Choroid plexus epithelial cell (primary cell): ENCODE results near the gene GPR137B.

Experiments
- DNase-seq: peaks from one replicate; pipeline ENCODE4 v3.0.0-alpha.2; 2010; ENCODE audit warnings: low read depth
- H3K4me3 ChIP-seq: 2 replicates; pipeline ENCODE4 v1.5.1; 2011; ENCODE audit warnings: low read depth, mild to moderate bottlenecking, control low read depth, low read length, moderate library complexity
- TF ChIP-seq, protein P1 (sequence below): conservative IDR thresholded peaks from 2 replicates; pipeline ENCODE4 v1.5.1; 2011; ENCODE audit warnings: low read depth, mild to moderate bottlenecking, control low read depth, inconsistent platforms, low read length, moderate library complexity

GPR137B gene

DNA sequence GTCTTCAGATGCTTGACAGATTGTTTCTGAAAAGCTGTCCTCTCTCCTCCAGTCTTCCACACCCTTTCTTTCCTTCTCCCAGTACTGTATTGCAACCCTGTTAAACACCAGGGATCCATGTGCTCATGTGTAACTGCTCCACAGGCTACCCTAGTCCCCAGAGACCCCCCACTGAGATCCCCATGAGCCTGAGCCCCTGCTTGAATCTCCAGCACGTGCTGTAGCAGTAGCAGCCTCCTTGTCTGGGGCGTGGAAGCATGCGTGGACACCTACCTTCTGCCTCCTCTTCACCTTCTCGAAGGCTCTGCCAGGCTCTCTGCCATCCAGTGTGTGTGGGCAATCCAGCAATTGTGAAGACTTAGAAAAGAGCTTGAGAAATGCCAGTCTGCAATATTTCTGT lies 25.2 kb downstream of the GPR137B start:
- no peak overlapping the region for H3K4me3 ChIP-seq
- DNase-seq = no peak
- TF ChIP-seq, protein P1, sequence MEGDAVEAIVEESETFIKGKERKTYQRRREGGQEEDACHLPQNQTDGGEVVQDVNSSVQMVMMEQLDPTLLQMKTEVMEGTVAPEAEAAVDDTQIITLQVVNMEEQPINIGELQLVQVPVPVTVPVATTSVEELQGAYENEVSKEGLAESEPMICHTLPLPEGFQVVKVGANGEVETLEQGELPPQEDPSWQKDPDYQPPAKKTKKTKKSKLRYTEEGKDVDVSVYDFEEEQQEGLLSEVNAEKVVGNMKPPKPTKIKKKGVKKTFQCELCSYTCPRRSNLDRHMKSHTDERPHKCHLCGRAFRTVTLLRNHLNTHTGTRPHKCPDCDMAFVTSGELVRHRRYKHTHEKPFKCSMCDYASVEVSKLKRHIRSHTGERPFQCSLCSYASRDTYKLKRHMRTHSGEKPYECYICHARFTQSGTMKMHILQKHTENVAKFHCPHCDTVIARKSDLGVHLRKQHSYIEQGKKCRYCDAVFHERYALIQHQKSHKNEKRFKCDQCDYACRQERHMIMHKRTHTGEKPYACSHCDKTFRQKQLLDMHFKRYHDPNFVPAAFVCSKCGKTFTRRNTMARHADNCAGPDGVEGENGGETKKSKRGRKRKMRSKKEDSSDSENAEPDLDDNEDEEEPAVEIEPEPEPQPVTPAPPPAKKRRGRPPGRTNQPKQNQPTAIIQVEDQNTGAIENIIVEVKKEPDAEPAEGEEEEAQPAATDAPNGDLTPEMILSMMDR = no peak

DNA sequence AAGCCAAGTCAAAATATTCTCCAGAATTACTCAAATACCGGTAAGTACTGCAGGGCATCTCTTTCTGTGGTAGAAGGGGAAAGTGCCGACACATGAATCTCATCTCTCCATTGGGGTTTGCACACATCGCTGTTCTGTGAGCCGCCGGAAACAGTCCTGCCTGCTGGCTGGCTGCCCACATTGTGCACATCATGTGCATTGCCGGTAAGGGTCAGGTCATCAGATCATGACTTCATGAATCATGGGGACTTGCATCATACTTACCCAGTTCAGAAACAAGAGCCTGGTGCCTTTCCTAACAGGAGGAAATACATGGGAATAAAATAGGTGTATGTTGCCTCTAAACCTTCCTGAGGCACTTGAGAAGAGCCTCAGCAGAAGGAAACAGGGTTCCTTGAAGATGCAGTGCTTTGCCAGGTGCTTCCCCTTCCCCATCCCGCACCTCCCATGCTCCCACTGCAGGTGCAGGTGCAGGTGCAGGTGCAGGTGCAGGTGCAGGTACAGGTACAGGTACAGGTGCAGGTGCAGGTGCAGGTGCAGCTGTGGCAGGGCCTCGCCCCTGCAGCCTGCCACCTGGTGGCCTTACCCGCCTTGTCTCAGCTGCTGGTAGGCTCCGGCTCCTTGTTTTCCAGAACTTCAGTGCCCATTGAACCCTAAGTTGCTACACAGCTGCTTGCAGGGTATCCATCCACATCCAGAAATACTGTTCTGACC lies 26.5 kb downstream of the GPR137B start:
- TF ChIP-seq, protein P1 = no peak
- DNase-seq = peak; percentile 97
- no peak overlapping the region for H3K4me3 ChIP-seq

DNA sequence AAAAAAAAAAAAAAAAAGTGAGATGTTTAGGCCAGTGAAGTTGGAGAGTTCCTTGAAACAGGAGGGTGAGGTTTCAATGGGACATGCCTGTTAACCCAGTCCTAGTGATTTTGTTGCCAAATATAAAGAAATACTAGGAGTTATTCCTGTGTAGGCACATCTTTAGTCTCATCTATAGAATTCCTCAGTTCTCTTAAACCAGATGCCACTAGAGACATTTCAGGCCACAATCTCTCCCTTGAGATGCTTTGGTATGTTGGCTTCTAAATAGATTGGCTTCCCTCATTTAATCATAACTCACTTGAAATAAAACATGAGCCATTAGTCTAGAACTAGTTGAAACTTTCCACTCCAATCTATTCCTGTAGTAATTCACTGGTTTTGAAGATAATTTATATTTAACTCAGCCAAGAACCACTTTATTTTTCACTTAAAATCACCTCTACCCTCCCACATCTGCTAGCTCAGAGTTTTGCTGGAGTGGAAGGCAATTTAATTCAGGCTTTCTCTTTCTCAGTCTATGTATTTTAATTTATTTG lies 29.8 kb downstream of the GPR137B start:
- TF ChIP-seq, protein P1 = no peak
- DNase-seq = no peak
- no peak overlapping the region for H3K4me3 ChIP-seq

DNA sequence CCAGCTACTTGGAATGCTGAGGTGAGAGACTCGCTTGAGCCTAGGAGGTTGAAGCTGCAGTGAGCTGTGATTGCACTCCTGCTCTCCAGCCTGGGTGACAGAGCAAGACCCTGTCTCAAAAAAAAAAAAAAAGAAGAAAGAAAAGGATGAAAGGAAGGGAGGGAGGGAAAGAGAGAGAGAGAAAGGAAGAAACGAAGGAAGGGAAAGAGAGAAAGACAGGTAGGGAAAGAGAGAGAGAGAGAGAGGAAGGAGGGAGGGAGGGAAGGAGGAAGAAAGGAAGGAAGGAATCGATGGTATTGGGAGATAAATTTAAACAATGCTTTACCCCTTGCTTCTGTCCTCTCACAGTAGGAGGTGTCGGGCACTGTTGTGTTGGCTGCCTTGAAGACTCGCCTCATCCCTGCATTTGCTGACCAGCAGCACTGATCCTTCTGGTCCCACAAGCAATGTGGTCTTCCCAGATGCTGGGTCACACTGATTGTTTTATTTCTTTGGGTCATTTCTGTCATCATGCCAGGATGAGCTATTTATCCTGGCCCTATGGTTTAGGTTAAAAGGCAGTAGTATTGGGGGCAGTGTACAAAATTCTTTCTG lies 30.9 kb downstream of the GPR137B start:
- H3K4me3 ChIP-seq = no peak overlapping the region
- TF ChIP-seq, protein P1 = no peak
- no peak for DNase-seq

DNA sequence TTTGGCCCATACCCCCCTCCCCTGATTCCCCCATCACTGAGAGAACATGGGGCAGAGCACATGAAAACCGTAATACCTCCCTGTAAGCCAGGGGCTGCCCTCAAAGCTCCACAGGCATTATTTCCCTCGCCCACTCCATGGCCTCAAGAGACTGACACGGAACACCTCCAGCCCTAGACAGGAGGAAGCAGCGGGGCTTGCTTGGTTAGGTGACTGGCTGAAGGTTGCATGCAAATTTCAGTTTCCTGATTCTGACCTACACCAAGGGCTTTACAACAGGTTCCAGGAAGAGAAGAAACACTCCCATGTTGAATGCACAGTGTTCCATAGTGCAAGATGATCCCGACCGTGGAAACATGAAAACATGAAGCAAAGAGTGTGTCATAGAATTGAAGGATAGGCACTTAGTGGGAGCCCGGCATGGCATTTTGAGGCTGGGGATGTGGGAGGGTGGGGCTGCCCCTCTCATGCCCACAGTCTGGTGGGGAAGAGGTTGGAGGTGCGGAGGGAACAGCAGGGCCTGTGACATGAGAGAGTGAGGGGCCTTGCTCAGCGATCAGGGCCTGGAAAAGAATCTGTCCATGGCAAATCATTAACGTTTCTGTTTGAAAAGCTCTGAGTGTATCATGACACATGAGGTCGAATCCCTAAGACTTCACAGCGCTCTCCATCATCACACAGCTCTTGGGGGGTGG lies 33.5 kb downstream of the GPR137B start:
- TF ChIP-seq, protein P1 = no peak
- DNase-seq = no peak
- H3K4me3 ChIP-seq = no peak overlapping the region

DNA sequence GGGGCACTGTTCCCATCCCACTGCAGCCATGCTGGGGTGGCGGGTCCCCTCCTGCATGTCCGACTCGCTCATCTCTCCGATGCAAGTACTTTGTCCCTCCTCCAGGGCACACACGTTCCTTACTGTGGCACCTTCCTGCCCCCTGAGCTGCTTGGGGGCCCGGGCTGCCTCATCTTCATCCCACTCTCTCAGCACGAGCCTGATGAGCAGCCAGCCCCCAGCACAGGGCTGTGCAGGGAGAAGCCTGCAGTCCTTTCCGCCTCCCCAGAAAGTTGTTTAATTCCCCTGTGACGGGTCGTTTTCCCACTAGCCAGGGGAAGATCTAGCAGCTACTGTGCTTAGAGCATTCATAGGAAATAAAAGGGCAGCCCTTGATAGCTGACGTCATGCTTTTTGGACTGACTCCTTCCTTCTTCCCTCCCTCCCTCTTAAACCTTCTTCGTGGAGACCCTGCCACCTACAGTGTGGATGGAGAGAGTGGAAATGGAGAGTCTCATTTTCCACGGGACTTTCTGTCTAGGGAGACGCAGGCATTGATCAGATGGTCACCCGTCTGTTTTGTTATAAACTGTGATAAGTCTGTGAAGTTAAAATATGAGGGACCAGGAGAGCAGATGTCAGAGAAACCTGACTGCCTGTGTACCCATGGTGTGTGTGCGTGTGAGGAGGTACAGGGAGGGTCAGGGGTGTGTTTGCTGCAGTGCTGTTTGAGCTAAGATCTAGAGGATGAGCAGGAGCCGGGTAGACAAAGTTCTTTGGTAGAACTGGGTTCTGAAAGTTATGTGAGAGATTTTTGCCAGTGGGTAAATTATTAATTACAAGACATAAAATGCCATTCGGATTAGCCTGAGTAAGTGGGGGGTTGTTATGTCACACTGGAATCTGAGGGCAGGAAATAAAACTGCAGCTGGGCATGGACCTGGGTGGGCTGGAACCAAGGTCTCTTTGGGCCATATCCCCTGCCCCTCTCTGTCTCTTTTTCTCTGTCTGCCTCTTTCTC lies 34.3 kb downstream of the GPR137B start:
- H3K4me3 ChIP-seq = no peak overlapping the region
- peak; percentile 35 for DNase-seq

More for the DNA sequence above, 34.3 kb downstream of the GPR137B start:
- TF ChIP-seq, protein P1 = peak; percentile 4
